Chondrocyte (in vitro differentiated cells): ENCODE results near the gene STUM. TPM values are rescaled to one million over a fixed set of nuclear protein-coding genes. Genes with fewer than 3 reads are reported as not detected.

ENCODE experiments used
- DNase-seq: peaks from one replicate; pipeline ENCODE4 v3.0.0; 2021; ENCODE audit warnings: mixed read lengths, low spot score
- H3K27ac Mint-ChIP-seq: one replicate; pipeline ENCODE4 v1.8.0; 2021; ENCODE audit warnings: mild to moderate bottlenecking, moderate library complexity, mixed read lengths; ENCODE audit not compliant: unreplicated experiment
- H3K27me3 Mint-ChIP-seq: 2 replicates; pipeline ENCODE4 v1.8.0; 2021; ENCODE audit warnings: low read depth, mixed read lengths
- H3K36me3 Mint-ChIP-seq: 2 replicates; pipeline ENCODE4 v1.8.0; 2021; ENCODE audit warnings: low read depth, mixed read lengths
- H3K4me1 Mint-ChIP-seq: 2 replicates; pipeline ENCODE4 v1.8.0; 2021; ENCODE audit warnings: low read depth, mild to moderate bottlenecking, mixed read lengths
- H3K4me3 Mint-ChIP-seq: one replicate; pipeline ENCODE4 v1.8.0; 2021; ENCODE audit warnings: mild to moderate bottlenecking, moderate library complexity, mixed read lengths; ENCODE audit not compliant: unreplicated experiment
- H3K9me3 Mint-ChIP-seq: 2 replicates; pipeline ENCODE4 v1.8.0; 2021; ENCODE audit warnings: low read depth, mixed read lengths
- total RNA-seq: library from RNA; stranded (reverse); gene quantifications from 3 replicates; pipeline ENCODE4 v1.2.1, GENCODE V29; 2021
- TF ChIP-seq, protein P1 (sequence below): fragments of 200-600 bp; sonication (generic); IDR thresholded peaks from 2 replicates; pipeline ENCODE4 v1.5.0; 2021; ENCODE audit warnings: antibody characterized with exemption, mild to moderate bottlenecking, moderate library complexity

The STUM gene
- total RNA-seq, 1 donor from 2014 or later, result 0.27 TPM

DNA sequence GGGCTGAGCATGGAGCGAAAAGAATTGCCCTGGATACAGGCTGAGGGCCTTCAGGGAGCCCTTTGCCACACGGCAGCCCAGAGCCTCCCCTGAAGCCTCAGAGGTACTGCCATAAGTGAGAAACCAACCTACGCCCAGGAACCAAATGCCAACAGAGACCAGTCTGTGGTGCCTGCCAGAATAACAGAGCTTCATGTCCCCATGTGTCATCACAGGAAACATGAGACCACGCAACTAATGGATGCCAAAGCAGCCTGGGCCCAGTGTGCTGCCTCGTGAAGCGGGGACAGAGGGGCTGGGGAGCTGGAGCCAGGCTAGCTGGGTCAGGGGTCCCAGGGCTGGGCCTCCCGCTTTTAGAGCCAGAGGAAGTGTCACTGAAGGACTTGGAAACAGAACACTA, 18.7 kb upstream of the STUM start:
- Mint-ChIP-seq H3K27ac (no peak overlapping the region), H3K27me3 (peaks cover 15% of the 10 kb centered on the region), H3K9me3 (peaks cover 5% of the 10 kb centered on the region), H3K36me3 (no peaks in the 10 kb centered on the region), H3K4me1 (no peaks in the 10 kb centered on the region), H3K4me3 (no peak overlapping the region)
- no peak for DNase-seq
- TF ChIP-seq, protein P1, sequence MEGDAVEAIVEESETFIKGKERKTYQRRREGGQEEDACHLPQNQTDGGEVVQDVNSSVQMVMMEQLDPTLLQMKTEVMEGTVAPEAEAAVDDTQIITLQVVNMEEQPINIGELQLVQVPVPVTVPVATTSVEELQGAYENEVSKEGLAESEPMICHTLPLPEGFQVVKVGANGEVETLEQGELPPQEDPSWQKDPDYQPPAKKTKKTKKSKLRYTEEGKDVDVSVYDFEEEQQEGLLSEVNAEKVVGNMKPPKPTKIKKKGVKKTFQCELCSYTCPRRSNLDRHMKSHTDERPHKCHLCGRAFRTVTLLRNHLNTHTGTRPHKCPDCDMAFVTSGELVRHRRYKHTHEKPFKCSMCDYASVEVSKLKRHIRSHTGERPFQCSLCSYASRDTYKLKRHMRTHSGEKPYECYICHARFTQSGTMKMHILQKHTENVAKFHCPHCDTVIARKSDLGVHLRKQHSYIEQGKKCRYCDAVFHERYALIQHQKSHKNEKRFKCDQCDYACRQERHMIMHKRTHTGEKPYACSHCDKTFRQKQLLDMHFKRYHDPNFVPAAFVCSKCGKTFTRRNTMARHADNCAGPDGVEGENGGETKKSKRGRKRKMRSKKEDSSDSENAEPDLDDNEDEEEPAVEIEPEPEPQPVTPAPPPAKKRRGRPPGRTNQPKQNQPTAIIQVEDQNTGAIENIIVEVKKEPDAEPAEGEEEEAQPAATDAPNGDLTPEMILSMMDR, result no peak

GRCh38 chr1:226530591-226530990, 18.0 kb upstream of the STUM start:
- Mint-ChIP-seq H3K4me3 (no peak overlapping the region), H3K36me3 (no peaks in the 10 kb centered on the region), H3K27me3 (peaks cover 15% of the 10 kb centered on the region), H3K27ac (no peak overlapping the region), H3K4me1 (no peaks in the 10 kb centered on the region), H3K9me3 (peaks cover 5% of the 10 kb centered on the region)
- DNase-seq, result no peak
- TF ChIP-seq, protein P1, result no peak

- Mint-ChIP-seq H3K27ac (no peak overlapping the region), H3K4me1 (no peaks in the 10 kb centered on the region), H3K4me3 (no peak overlapping the region), H3K9me3 (no peaks in the 10 kb centered on the region), H3K27me3 (peaks cover 15% of the 10 kb centered on the region), H3K36me3 (no peaks in the 10 kb centered on the region)
- no peak for DNase-seq
- TF ChIP-seq, protein P1, result no peak
Measured at GRCh38 chr1:226531360-226532093, 17.0 kb upstream of the STUM start.

GRCh38 chr1:226532553-226532952, 16.0 kb upstream of the STUM start:
- Mint-ChIP-seq H3K27me3 (peaks cover 15% of the 10 kb centered on the region), H3K36me3 (no peaks in the 10 kb centered on the region), H3K27ac (no peak overlapping the region), H3K4me3 (no peak overlapping the region), H3K4me1 (no peaks in the 10 kb centered on the region), H3K9me3 (no peaks in the 10 kb centered on the region)
- DNase-seq, result no peak
- TF ChIP-seq, protein P1, result no peak

DNA sequence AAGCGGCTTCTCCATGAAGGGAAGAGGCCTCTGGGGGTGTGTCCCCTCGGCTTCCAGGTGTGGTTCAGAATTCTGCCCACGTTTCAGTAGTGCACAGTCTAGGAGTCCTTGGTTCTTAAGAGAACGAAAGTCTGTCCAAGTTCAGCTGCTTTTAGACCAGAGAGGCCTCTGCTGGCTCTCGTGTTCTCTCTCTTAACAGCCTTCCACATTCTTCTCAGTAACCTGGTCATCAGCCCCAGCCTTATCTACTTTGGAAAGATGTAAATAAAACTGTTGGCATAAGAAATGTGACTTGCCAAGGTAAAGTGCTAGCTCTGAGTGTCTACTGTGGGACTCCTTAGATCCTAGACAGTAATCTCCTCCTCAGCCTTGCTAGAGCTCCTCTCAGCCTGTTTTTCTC, 15.3 kb upstream of the STUM start:
- no peak for DNase-seq
- H3K9me3 Mint-ChIP-seq, result no peaks in the 10 kb centered on the region
- no peaks in the 10 kb centered on the region for H3K36me3 Mint-ChIP-seq
- peaks cover 15% of the 10 kb centered on the region for H3K27me3 Mint-ChIP-seq
- H3K27ac Mint-ChIP-seq, result no peak overlapping the region
- no peak overlapping the region for H3K4me3 Mint-ChIP-seq
- TF ChIP-seq, protein P1, result no peak
- no peaks in the 10 kb centered on the region for H3K4me1 Mint-ChIP-seq
